BLaER1 treated with 17β-estradiol and CSF1 and Interleukin-3, amounts not matched to agents 10 nM and 100 nM (cell line): Measurements from ENCODE around the gene GRIK5.
A peak's percentile ranks its signal among the peaks of the same experiment; 100 is the strongest.
"Not testable (repeated sequence)": the region's sequence is repeated elsewhere in the genome, so short reads cannot be mapped to it uniquely, and the experiment has no call there.

Experiments used
- H3K27ac ChIP-seq, 11 experiments: shearing (Covaris generic); formaldehyde crosslinking; 2 replicates each; pipeline ENCODE4 v1.8.1; 2022
- H3K27me3 ChIP-seq, 11 experiments: shearing (Covaris generic); formaldehyde crosslinking; 2 replicates each; pipeline ENCODE4 v1.8.1; 2022
- H3K36me3 ChIP-seq, 11 experiments: shearing (Covaris generic); formaldehyde crosslinking; 2 replicates each; pipeline ENCODE4 v1.8.1; 2022
- H3K4me1 ChIP-seq, 10 experiments: shearing (Covaris generic); formaldehyde crosslinking; 2 replicates each; pipeline ENCODE4 v1.8.1; 2022
- H3K4me2 ChIP-seq, 11 experiments: shearing (Covaris generic); formaldehyde crosslinking; 2 replicates each; pipeline ENCODE4 v1.8.1; 2022
- H3K4me3 ChIP-seq, 10 experiments: shearing (Covaris generic); formaldehyde crosslinking; 2 replicates each; pipeline ENCODE4 v1.8.1; 2022
- H3K9ac ChIP-seq, 11 experiments: shearing (Covaris generic); formaldehyde crosslinking; 2 replicates each; pipeline ENCODE4 v1.8.1; 2022
- H3K9me3 ChIP-seq, 11 experiments: shearing (Covaris generic); formaldehyde crosslinking; replicated peaks in 1 of 11; 2 replicates each; pipeline ENCODE4 v1.8.1; 2022
- H4K20me1 ChIP-seq, 11 experiments: shearing (Covaris generic); formaldehyde crosslinking; 2 replicates each; pipeline ENCODE4 v1.8.1; 2022
- Cebpa-rat ChIP-seq, 11 experiments: shearing (Covaris generic); IDR thresholded peaks; 2 replicates each; pipeline ENCODE4 v1.8.1; 2022

GRIK5 gene

DNA sequence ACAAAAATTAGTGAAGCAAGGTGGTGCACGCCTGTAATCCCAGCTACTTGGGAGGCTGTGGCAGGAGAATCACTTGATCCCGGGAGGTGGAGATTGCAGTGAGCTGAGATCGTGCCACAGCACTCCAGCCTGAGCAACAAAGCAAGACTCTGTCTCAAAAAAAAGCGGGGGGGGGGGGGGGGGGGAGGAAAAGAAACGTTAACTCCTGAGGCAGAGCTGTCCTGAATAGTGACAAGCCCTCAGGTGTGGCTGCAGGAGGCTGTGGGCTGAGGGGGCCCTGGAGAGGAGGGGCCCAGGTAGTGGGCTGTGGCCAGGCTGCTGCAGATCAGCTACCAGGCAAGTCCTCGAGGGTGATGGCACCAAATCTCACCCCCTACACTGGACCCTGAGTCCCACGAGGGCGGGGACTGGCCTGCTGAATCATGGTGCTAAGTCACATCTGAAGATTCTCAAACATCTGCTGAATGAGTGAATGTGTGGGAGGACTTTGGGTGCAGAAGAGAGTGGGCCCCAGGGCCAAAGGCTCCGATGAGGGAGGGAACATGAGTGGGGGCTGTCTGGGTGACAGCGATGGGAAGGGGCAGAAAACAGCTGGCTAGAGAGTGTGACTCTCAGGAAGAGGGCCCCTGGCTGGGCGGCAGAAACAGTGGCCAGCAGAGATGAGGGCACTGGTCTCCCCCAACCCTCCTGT lies 51.4 kb downstream of the GRIK5 start:
- Histone ChIP-seq H3K4me1 (peaks cover 0 to 43% (median 37%) of the 10 kb centered on the region in 10 experiments; a peak in 19 of 20 replicates), H4K20me1 (peaks cover 0 to 46% (median 6%) of the 10 kb centered on the region in 11 experiments; a peak in 10 of 22 replicates), H3K27me3 (no peaks in the 10 kb centered on the region), H3K36me3 (peaks cover 13 to 94% (median 41%) of the 10 kb centered on the region in 11 experiments; a peak in 17 of 22 replicates), H3K27ac (peak overlapping the region in 1 of 11 experiments; percentile 22; a peak in 1 of 22 replicates), H3K9ac (no peak overlapping the region; a peak in 1 of 22 replicates), H3K4me2 (peak overlapping the region in 10 of 11 experiments; percentile 15 to 51 (median 34); a peak in 14 of 22 replicates), H3K9me3 (no peaks in the 10 kb centered on the region), H3K4me3 (no peak overlapping the region)
- no peak for TF ChIP-seq Cebpa-rat (IDR thresholded peaks at IDR 0.05)

DNA sequence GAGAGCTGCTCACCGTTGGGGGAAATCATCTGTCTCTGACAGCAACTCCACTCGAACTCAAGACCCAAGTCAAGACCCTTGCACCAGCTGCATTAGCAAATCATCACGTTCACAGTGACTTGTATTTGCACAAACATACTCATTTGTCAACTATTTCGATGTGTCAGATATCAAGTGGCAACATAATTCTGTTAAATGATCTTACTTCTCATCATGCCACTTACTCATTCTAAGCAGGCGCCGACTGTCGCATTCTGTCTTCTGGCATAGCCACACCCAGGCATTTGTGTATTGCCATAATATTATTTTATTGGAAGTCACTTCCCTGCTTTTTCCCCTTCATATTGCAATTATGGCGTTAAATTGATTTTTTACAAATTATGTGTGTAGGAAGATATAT lies 53.0 kb downstream of the GRIK5 start:
- H3K4me2 ChIP-seq, result no peak overlapping the region
- H3K27ac ChIP-seq, result no peak overlapping the region
- H3K36me3 ChIP-seq, result peaks cover 13 to 86% (median 30%) of the 10 kb centered on the region in 11 experiments; a peak in 17 of 22 replicates
- peaks cover 0 to 30% (median 0%) of the 10 kb centered on the region in 11 experiments; a peak in 7 of 22 replicates for H4K20me1 ChIP-seq
- no peak for TF ChIP-seq Cebpa-rat (IDR thresholded peaks at IDR 0.05)
- no peak overlapping the region for H3K9ac ChIP-seq
- H3K4me3 ChIP-seq, result no peak overlapping the region
- peaks cover 0 to 34% (median 29%) of the 10 kb centered on the region in 10 experiments; a peak in 19 of 20 replicates for H3K4me1 ChIP-seq
- no peaks in the 10 kb centered on the region for H3K27me3 ChIP-seq
- H3K9me3 ChIP-seq, result no peaks in the 10 kb centered on the region

DNA sequence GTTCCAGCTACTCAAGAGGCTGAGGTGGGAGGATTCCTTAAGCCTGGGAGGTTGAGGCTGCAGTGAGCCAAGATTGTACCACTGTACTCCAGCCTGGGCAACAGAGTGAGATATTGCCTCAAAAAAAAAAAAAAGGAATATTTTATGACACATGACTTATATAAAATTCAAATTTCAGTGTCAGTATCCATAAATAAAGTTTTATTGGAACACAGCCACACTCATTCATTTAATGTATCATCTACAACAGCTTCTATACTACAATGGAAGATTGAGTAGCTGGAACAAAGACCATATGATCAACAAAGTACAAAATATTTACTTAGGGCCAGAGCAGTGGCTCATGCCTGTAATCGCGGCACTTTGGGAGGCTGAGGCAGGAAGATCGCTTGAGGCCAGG lies 57.3 kb downstream of the GRIK5 start:
- H3K36me3 ChIP-seq, result peaks cover 0 to 69% (median 14%) of the 10 kb centered on the region in 11 experiments; a peak in 8 of 22 replicates
- H3K9ac ChIP-seq, H3K4me2 ChIP-seq, H3K27me3 ChIP-seq, H3K9me3 ChIP-seq, H3K27ac ChIP-seq, H3K4me1 ChIP-seq, H4K20me1 ChIP-seq, H3K4me3 ChIP-seq: not testable (repeated sequence)

DNA sequence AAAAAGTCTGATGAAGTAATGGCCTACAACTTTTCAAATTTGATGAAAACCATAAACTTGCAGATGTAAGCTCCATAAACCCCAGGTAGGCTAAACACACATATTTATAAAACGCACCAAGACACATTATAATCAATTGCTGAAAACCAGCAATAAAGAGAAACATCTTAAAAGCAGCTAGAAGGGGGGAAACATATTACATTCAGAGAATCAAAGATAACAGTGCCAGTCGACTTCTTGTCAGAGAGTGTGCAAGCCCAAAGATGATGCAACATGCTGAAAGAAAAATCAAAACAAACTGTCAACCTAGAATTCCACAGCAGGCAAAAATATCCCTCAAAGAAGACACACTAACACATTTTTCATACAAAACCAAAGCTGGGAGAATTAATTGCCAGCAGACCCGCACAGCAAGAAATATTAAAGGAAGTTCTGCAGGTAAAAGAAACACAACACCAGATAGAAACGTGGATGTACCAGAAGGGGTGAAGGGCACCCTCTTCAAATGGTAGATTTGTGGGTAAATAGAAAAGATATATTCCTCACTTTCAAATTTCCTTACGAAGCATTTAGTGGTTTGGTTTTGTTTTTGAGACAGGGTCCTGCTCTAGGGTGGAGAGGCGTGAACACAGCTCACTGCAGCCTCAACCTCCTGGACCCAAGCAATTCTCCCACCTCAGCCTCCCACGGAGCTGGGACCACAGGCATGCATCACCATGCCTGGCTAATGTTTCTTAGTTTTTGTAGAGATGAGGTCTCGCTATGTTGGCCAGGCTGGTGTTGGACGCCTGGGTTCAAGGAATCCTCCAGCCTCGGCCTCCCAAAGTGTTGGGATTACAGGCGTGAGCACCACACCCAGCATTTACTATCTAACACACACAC lies 59.5 kb downstream of the GRIK5 start:
- Histone ChIP-seq H3K36me3 (peaks cover 6 to 69% (median 20%) of the 10 kb centered on the region in 11 experiments; a peak in 18 of 22 replicates), H3K9me3 (no peaks in the 10 kb centered on the region), H3K4me2 (peak overlapping the region in 1 of 11 experiments; percentile 8; a peak in 1 of 22 replicates), H4K20me1 (peaks cover 0 to 4% (median 0%) of the 10 kb centered on the region in 11 experiments; a peak in 1 of 22 replicates), H3K9ac (no peak overlapping the region), H3K4me1 (no peaks in the 10 kb centered on the region), H3K27me3 (no peaks in the 10 kb centered on the region), H3K4me3 (no peak overlapping the region), H3K27ac (peak overlapping the region in 1 of 11 experiments; percentile 25; a peak in 2 of 22 replicates)
- no peak for TF ChIP-seq Cebpa-rat (IDR thresholded peaks at IDR 0.05)

GRCh38 chr19:42006569-42006968 lies 63.4 kb downstream of the GRIK5 start:
- peaks cover 0 to 18% (median 6%) of the 10 kb centered on the region in 10 experiments; a peak in 12 of 20 replicates for H3K4me1 ChIP-seq
- H3K27me3 ChIP-seq, result no peaks in the 10 kb centered on the region
- TF ChIP-seq Cebpa-rat (IDR thresholded peaks at IDR 0.05), result no peak
- no peaks in the 10 kb centered on the region for H3K9me3 ChIP-seq
- H3K27ac ChIP-seq, result no peak overlapping the region
- peaks cover 0 to 21% (median 0%) of the 10 kb centered on the region in 11 experiments; a peak in 2 of 22 replicates for H4K20me1 ChIP-seq
- H3K36me3 ChIP-seq, result peaks cover 6 to 53% (median 27%) of the 10 kb centered on the region in 11 experiments; a peak in 18 of 22 replicates
- no peak overlapping the region for H3K4me2 ChIP-seq
- H3K9ac ChIP-seq, result no peak overlapping the region
- H3K4me3 ChIP-seq, result no peak overlapping the region

DNA sequence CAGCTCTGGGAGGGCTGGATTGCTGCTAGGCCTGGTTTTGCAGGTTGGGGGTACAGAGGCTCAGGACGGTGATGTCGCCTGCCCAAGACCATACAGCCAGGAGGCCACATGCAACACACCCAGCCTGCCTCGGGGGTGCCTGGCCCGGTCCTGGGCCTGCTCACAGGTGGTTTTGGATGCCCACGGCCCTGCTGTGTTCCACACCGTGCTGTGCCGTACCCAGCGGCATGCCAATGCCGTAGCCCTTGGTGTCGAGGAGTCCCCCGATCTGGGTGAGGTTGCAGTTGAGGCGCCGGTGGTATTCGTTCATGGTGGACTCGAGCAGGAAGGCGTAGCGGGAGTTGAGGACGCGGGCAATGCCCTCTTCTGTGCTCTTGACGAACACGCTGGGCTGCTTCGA lies 64.5 kb downstream of the GRIK5 start:
- H3K27ac ChIP-seq, result no peak overlapping the region
- H3K4me1 ChIP-seq, result peaks cover 0 to 27% (median 11%) of the 10 kb centered on the region in 10 experiments; a peak in 14 of 20 replicates
- H3K9ac ChIP-seq, result no peak overlapping the region
- H3K4me2 ChIP-seq, result no peak overlapping the region
- H3K36me3 ChIP-seq, result peaks cover 6 to 51% (median 23%) of the 10 kb centered on the region in 11 experiments; a peak in 18 of 22 replicates
- peaks cover 0 to 5% (median 0%) of the 10 kb centered on the region in 11 experiments; a peak in 4 of 22 replicates for H3K27me3 ChIP-seq
- TF ChIP-seq Cebpa-rat (IDR thresholded peaks at IDR 0.05), result no peak
- H3K9me3 ChIP-seq, result no peaks in the 10 kb centered on the region
- peaks cover 0 to 26% (median 0%) of the 10 kb centered on the region in 11 experiments; a peak in 5 of 22 replicates for H4K20me1 ChIP-seq
- H3K4me3 ChIP-seq, result no peak overlapping the region

- Histone ChIP-seq H3K9ac (no peak overlapping the region), H3K27me3 (peaks cover 0 to 23% (median 8%) of the 10 kb centered on the region in 11 experiments; a peak in 11 of 22 replicates), H3K9me3 (no peaks in the 10 kb centered on the region), H3K4me1 (peaks cover 8 to 44% (median 27%) of the 10 kb centered on the region in 10 experiments), H3K4me3 (no peak overlapping the region), H4K20me1 (peaks cover 0 to 42% (median 0%) of the 10 kb centered on the region in 11 experiments; a peak in 8 of 22 replicates), H3K36me3 (peaks cover 6 to 49% (median 23%) of the 10 kb centered on the region in 11 experiments; a peak in 18 of 22 replicates), H3K4me2 (peak overlapping the region in 2 of 11 experiments; percentile 4 to 10; a peak in 3 of 22 replicates), H3K27ac (no peak overlapping the region)
- no peak for TF ChIP-seq Cebpa-rat (IDR thresholded peaks at IDR 0.05)
Measured at GRCh38 chr19:42003506-42004294, 66.3 kb downstream of the GRIK5 start.

- Histone ChIP-seq H3K36me3 (peaks cover 0 to 23% (median 3%) of the 10 kb centered on the region in 11 experiments; a peak in 8 of 22 replicates), H3K9me3 (no peaks in the 10 kb centered on the region), H3K4me2 (peak overlapping the region in 10 of 11 experiments; percentile 90 to 100 (median 96); a peak in 17 of 22 replicates), H3K4me1 (peaks cover 16 to 79% (median 62%) of the 10 kb centered on the region in 10 experiments), H4K20me1 (peaks cover 0 to 67% (median 6%) of the 10 kb centered on the region in 11 experiments; a peak in 8 of 22 replicates), H3K27me3 (peaks cover 0 to 39% (median 8%) of the 10 kb centered on the region in 11 experiments; a peak in 11 of 22 replicates), H3K9ac (peak overlapping the region in 5 of 11 experiments; percentile 78 to 85 (median 83); a peak in 8 of 22 replicates), H3K27ac (no peak overlapping the region), H3K4me3 (peak overlapping the region in 3 of 10 experiments; percentile 57 to 66 (median 58); a peak in 5 of 20 replicates)
- no peak for TF ChIP-seq Cebpa-rat (IDR thresholded peaks at IDR 0.05)
Measured at GRCh38 chr19:41999878-42000208, 70.2 kb downstream of the GRIK5 start.
